CD8-positive, alpha-beta memory T cell (primary cell): ENCODE results near the gene GADD45GIP1. TPM values are rescaled to one million over a fixed set of nuclear protein-coding genes. Genes with fewer than 3 reads are reported as not detected.
A peak's percentile ranks its signal among the peaks of the same experiment; 100 is the strongest.

Experiments used
- CTCF ChIA-PET: fragments of 350-600 bp; sonication (Branson Sonifier 250); formaldehyde crosslinking; loops from one replicate; lab custom pipeline; 2021; ENCODE audit warnings: antibody characterized with exemption; lab: Charles Lee
- POLR2A ChIA-PET: fragments of 350-600 bp; sonication (Branson Sonifier 250); formaldehyde crosslinking; loops from one replicate; lab custom pipeline; 2021; ENCODE audit warnings: antibody characterized with exemption; lab: Charles Lee
- DNase-seq, 5 donors: peaks; one replicate each; pipeline versions ENCODE4 v3.0.0 to v3.0.0-alpha.2; 2020 to 2022; ENCODE audit warnings: mixed read lengths in 1 of 5
- H3K27ac ChIP-seq: one replicate; pipeline ENCODE4 v1.7.0; 2013; ENCODE audit warnings: low read depth, mild to moderate bottlenecking, low read length, moderate library complexity
- H3K27me3 ChIP-seq: 2 replicates; pipeline ENCODE4 v1.7.0; 2013; ENCODE audit warnings: low read length, mild to moderate bottlenecking; ENCODE audit not compliant: insufficient read depth, poor library complexity, severe bottlenecking
- H3K36me3 ChIP-seq: 2 replicates; pipeline ENCODE4 v1.7.0; 2013; ENCODE audit warnings: mild to moderate bottlenecking, low read length, moderate library complexity; ENCODE audit not compliant: insufficient read depth
- H3K4me1 ChIP-seq: 2 replicates; pipeline ENCODE4 v1.7.0; 2013; ENCODE audit warnings: mild to moderate bottlenecking, low read length, moderate library complexity; ENCODE audit not compliant: insufficient read depth
- H3K4me3 ChIP-seq: 2 replicates; pipeline ENCODE4 v1.7.0; 2013; ENCODE audit warnings: mild to moderate bottlenecking, low read length
- H3K9me3 ChIP-seq: 2 replicates; pipeline ENCODE4 v1.7.0; 2013; ENCODE audit warnings: mild to moderate bottlenecking, low read length
- H3K27ac Mint-ChIP-seq, 8 donors: one replicate each; pipeline ENCODE4 v1.8.0; 2020 to 2021; ENCODE audit warnings: mixed read lengths in 8 of 8, mild to moderate bottlenecking in 6 of 8, inconsistent platforms in 3 of 8, moderate library complexity in 3 of 8
- H3K27me3 Mint-ChIP-seq, 2 donors: one replicate each; pipeline ENCODE4 v1.8.0; 2020 to 2021; ENCODE audit warnings: mixed read lengths in 2 of 2, mild to moderate bottlenecking in 1 of 2, moderate library complexity in 1 of 2
- H3K36me3 Mint-ChIP-seq, 3 donors: one replicate each; pipeline ENCODE4 v1.8.0; 2020 to 2021; ENCODE audit warnings: mixed read lengths in 3 of 3, inconsistent platforms in 1 of 3, mild to moderate bottlenecking in 1 of 3
- H3K4me1 Mint-ChIP-seq, 3 donors: one replicate each; pipeline ENCODE4 v1.8.0; 2020 to 2021; ENCODE audit warnings: mixed read lengths in 3 of 3, inconsistent platforms in 1 of 3, mild to moderate bottlenecking in 1 of 3
- H3K4me3 Mint-ChIP-seq, 7 donors: one replicate each; pipeline ENCODE4 v1.8.0; 2020 to 2021; ENCODE audit warnings: mixed read lengths in 7 of 7, mild to moderate bottlenecking in 6 of 7, moderate library complexity in 4 of 7, inconsistent platforms in 2 of 7
- H3K9me3 Mint-ChIP-seq, 5 donors: one replicate each; pipeline ENCODE4 v1.8.0; 2020 to 2022; ENCODE audit warnings: mixed read lengths in 5 of 5, mild to moderate bottlenecking in 3 of 5, moderate library complexity in 2 of 5, inconsistent platforms in 1 of 5
- polyA plus RNA-seq: library from polyadenylated mRNA; unstranded; fragments of 300-500 nt; fragmentation: Illumina TruSeq; gene quantifications from one replicate; pipeline ENCODE4 v1.2.3, GENCODE V29; 2021
- total RNA-seq, 2 experiments: library from RNA; stranded (reverse); gene quantifications; one replicate each; pipeline ENCODE4 v1.2.3, GENCODE V29; 2021

GADD45GIP1 gene
- total and polyA plus RNA-seq, 3 experiments from 2014 or later: 37.3 to 64.1 (median 38.6) TPM

DNA sequence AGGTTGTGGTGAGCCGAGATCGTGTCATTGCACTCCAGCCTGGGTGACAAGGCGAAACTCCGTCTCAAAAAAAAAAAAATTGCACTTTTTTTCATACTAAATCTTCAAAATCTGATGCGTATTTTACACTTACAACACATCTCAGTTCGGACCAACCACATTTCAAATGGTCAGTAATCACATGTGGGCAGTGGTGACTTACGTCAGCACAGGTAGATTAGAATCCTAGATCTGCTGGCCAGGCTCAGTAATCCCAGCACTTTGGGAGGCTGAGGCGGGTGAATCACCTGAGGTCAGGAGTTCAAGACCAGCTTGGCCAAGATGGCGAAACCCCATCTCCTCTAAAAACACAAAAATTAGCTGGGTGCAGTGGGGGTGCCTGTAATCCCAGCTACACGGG is 22.0 kb downstream of the GADD45GIP1 start:
- Histone ChIP-seq H3K9me3 (no peaks in the 10 kb centered on the region), H3K27me3 (no peaks in the 10 kb centered on the region), H3K4me3 (no peak overlapping the region), H3K4me1 (peaks cover 48% of the 10 kb centered on the region), H3K27ac (no peak overlapping the region), H3K36me3 (peaks cover 9% of the 10 kb centered on the region)
- CTCF ChIA-PET: interaction anchor here (1.1 to 3.7 kb wide), 2 partner anchors 8 to 50 kb away, joined by 3 to 15 read pairs; no protein-coding TSS in a partner anchor
- H3K9me3 Mint-ChIP-seq: no peaks in the 10 kb centered on the region
- H3K4me1 Mint-ChIP-seq: peaks cover 40 to 57% (median 47%) of the 10 kb centered on the region in 3 donors
- DNase-seq: no peak
- H3K27ac Mint-ChIP-seq: no peak overlapping the region
- H3K36me3 Mint-ChIP-seq: peaks cover 8 to 42% (median 11%) of the 10 kb centered on the region in 3 donors
- peak overlapping the region in 4 of 7 donors; percentile 5 to 47 (median 38) for H3K4me3 Mint-ChIP-seq
- POLR2A ChIA-PET: no interaction called here
- H3K27me3 Mint-ChIP-seq: peaks cover 0 to 1% of the 10 kb centered on the region in 2 donors

DNA sequence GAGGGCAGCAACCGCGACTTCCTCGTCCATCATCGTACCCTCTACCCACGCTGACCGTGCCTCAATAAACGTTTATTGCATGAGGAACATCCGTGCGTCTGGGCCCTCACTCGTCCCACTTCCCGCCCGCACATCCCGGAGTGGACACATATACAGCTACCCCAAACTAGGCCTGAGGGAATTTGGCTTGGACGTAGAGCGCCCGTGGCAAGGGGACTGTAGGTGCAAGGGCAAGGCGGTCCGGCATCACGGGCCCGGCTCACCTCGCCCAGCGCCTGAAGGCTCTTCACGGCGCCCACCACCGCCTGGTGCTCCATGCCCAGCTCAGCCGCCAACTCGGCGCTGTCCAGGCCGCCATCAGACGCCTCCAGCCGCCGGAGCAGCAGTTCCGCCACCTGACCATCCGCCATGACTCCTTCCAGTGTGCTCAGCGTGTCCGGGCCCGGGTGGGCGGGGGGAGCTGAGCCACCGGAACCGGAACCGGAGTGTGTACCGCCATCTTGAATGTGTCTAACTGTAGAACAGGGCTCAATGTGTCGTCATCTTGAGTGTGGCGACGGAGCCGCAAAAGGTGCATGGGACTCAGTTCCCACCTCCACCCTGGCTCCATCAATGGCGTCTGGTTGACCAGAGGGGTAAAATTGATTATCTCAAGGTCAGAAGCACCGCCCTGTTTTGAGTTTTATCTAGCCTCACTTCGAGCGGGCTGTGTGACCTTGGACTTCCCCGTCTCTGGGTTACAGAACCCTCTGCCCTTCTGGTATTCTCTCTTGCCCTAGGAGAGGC is 23.5 kb downstream of the GADD45GIP1 start, which contains the start of gene FARSA:
Gene FARSA, minus strand, starts transcription at position 425 of the 786 bp plus-strand sequence. Its CDS starts 15 bp downstream, at position 410.
- Histone ChIP-seq H3K27ac (peak within 1 kb of the TSS; percentile 80), H3K4me3 (peak within 1 kb of the TSS; percentile 89), H3K27me3 (no peaks in the 10 kb centered on the region), H3K36me3 (peaks cover 9% of the 10 kb centered on the region), H3K4me1 (peaks cover 37% of the 10 kb centered on the region), H3K9me3 (no peaks in the 10 kb centered on the region)
- peaks cover 3 to 40% (median 5%) of the 10 kb centered on the region in 3 donors for H3K36me3 Mint-ChIP-seq
- H3K4me1 Mint-ChIP-seq: peaks cover 31 to 42% (median 34%) of the 10 kb centered on the region in 3 donors
- H3K4me3 Mint-ChIP-seq: peak within 1 kb of the TSS; percentile 92 to 99 (median 98)
- H3K27me3 Mint-ChIP-seq: peaks cover 0 to 1% of the 10 kb centered on the region in 2 donors
- H3K27ac Mint-ChIP-seq: peak within 1 kb of the TSS; percentile 77 to 97 (median 94)
- ChIA-PET POLR2A (interaction anchor here (0.5 to 2.9 kb wide), 5 partner anchors 15 to 892 kb away, joined by 3 to 12 read pairs (median 5); partner anchors contain the start of genes GCDH and SYCE2), CTCF (interaction anchor here (0.8 to 3.7 kb wide), 6 partner anchors 9 to 128 kb away, joined by 3 to 15 read pairs (median 4); partner anchors contain the start of gene SYCE2)
- no peaks in the 10 kb centered on the region for H3K9me3 Mint-ChIP-seq
- DNase-seq: peak; percentile 74 to 89 (median 83)

DNA sequence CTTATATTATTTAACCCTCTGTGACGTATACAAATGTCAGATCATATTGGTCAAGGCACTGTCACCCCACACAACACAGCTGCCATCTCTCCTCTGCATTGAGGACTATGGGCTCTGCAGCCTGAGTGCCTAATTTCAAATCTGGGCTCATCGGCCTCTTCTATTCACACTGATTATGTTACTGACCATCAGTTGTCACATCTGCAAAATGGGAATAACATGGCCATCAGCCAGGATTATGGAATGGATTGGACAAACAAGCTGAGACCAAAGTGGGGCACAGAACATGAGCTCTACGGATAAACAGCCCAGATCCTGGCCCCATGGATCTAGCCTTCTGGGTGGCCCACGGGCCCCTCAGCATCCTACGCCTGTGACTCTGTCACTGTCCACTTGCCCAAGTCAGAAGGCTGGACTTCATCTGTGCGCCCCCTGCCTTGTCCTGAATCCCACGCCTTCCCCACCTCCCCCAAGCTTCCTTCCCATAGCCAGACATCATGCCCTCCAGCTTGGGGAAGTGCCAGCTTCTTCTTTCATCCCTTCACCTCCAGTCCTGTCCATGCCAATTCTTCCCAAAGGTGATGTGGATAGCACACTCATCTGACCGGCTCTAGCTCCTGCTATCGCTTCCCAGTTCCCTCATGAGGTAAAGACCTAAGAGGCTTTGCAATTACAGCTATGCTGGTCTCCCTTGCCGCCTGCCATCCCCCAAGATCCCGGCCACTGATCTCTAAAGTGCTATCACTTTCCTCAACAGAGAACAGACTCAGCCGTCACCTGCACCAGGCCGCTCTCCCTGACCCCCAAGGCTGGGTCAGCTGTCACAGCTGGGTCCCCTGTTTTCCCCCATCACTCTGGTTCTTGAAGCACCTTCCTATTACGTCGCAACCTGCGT is 24.4 kb downstream of the GADD45GIP1 start:
- no peaks in the 10 kb centered on the region for H3K27me3 ChIP-seq
- peaks cover 25 to 34% (median 31%) of the 10 kb centered on the region in 3 donors for H3K4me1 Mint-ChIP-seq
- no peak for DNase-seq
- H3K36me3 Mint-ChIP-seq: peaks cover 3 to 43% (median 5%) of the 10 kb centered on the region in 3 donors
- peaks cover 0 to 1% of the 10 kb centered on the region in 2 donors for H3K27me3 Mint-ChIP-seq
- ChIA-PET CTCF (interaction anchor here (0.8 to 3.7 kb wide), 5 partner anchors 13 to 129 kb away, joined by 3 to 15 read pairs (median 4); partner anchors contain the start of gene SYCE2), POLR2A (interaction anchor here (0.5 to 2.9 kb wide), 3 partner anchors 14 to 892 kb away, joined by 5 to 12 read pairs (median 9); partner anchors contain the start of genes GCDH and SYCE2)
- H3K4me1 ChIP-seq: peaks cover 34% of the 10 kb centered on the region
- H3K27ac Mint-ChIP-seq: peak overlapping the region in 7 of 8 donors; percentile 71 to 97 (median 94)
- peaks cover 15% of the 10 kb centered on the region for H3K36me3 ChIP-seq
- peak overlapping the region; percentile 80 for H3K27ac ChIP-seq
- H3K9me3 ChIP-seq: no peaks in the 10 kb centered on the region
- H3K4me3 Mint-ChIP-seq: peak overlapping the region; percentile 92 to 99 (median 98)
- no peaks in the 10 kb centered on the region for H3K9me3 Mint-ChIP-seq
- H3K4me3 ChIP-seq: peak overlapping the region; percentile 89

DNA sequence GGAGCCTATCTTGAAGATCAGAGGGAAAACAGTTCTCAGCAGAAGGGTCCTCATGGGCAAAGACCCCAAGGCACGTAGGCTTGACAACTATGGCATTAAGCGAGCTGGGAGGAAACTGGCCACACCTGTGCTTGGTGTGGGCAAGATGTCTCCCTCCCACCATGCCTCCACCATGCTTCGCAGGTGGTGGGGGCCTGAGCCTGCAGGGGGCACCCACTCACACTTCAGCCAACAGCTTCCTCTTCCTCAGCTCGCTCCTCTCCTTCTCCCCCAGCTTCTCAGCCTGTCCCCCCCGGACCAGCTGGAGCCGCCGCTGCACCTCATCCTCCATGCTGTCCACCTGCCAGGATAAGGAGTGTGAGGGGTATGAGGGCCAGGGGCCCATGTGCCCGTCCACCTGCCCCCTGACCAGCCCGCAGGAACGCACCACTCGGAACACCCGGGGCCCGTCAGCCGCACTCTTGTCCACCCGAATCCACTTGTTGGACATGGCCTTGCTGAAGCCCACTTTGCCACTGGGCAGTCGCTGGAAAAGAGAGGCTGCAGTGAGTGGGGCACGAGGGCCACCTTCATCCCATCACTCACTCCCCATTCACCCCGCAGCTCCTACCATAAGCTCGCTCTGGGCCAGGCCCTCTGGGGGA is 26.9 kb downstream of the GADD45GIP1 start:
- DNase-seq: no peak
- Mint-ChIP-seq H3K4me3 (no peak overlapping the region), H3K4me1 (peaks cover 24 to 31% (median 27%) of the 10 kb centered on the region in 3 donors), H3K9me3 (no peaks in the 10 kb centered on the region), H3K27me3 (no peaks in the 10 kb centered on the region), H3K27ac (no peak overlapping the region), H3K36me3 (peaks cover 3 to 59% (median 10%) of the 10 kb centered on the region in 3 donors)
- Histone ChIP-seq H3K4me3 (no peak overlapping the region), H3K9me3 (no peaks in the 10 kb centered on the region), H3K4me1 (peaks cover 23% of the 10 kb centered on the region), H3K36me3 (peaks cover 25% of the 10 kb centered on the region), H3K27ac (no peak overlapping the region), H3K27me3 (no peaks in the 10 kb centered on the region)
- CTCF ChIA-PET: interaction anchor here (1.2 to 1.5 kb wide), 2 partner anchors 35 to 170 kb away, joined by 4 read pairs; no protein-coding TSS in a partner anchor
- POLR2A ChIA-PET: no interaction called here

DNA sequence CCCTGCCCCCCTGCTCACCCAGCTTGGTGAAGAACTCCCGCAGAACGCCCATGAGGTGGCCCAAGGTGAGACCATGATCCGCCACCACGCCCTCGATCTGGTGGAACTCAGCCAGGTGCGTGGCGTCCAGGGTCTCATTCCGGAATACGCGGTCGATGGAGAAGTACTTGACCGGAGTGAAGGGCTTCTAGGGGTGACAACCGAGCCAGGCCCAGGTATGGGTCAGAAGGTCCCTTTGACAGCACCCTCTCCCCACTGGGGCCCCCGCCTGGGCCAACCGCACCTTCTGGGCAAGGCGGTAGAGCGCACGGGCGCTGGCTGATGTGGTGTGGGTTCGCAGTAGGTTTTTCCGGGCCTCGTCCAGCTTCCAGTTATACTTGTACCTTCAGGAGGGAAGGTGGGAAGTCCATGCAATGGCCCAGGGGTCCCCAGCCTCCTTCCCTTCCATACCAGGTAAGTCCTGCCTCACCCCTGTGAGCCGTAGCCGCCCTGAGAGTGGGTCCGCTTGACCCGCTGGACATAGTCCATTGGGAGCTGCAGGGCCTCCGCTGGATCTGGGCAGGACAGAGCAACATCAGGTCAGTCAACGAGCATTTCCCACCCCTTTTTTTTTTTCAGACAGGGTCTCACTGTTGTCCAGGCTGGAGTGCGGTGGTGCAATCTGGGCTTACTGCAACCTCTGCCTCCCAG is 32.3 kb downstream of the GADD45GIP1 start:
- no peak overlapping the region for H3K4me3 Mint-ChIP-seq
- Histone ChIP-seq H3K4me1 (no peaks in the 10 kb centered on the region), H3K9me3 (no peaks in the 10 kb centered on the region), H3K27ac (no peak overlapping the region), H3K27me3 (no peaks in the 10 kb centered on the region), H3K36me3 (peaks cover 37% of the 10 kb centered on the region), H3K4me3 (no peak overlapping the region)
- ChIA-PET CTCF (interaction anchor here (1.0 kb wide), 1 partner anchor 40 kb away, joined by 3 read pairs; no protein-coding TSS in a partner anchor), POLR2A (no interaction called here)
- no peaks in the 10 kb centered on the region for H3K9me3 Mint-ChIP-seq
- peaks cover 3 to 10% (median 4%) of the 10 kb centered on the region in 3 donors for H3K4me1 Mint-ChIP-seq
- H3K27ac Mint-ChIP-seq: peak overlapping the region in 1 of 8 donors; percentile 41
- peaks cover 8 to 63% (median 11%) of the 10 kb centered on the region in 3 donors for H3K36me3 Mint-ChIP-seq
- DNase-seq: no peak
- H3K27me3 Mint-ChIP-seq: no peaks in the 10 kb centered on the region

DNA sequence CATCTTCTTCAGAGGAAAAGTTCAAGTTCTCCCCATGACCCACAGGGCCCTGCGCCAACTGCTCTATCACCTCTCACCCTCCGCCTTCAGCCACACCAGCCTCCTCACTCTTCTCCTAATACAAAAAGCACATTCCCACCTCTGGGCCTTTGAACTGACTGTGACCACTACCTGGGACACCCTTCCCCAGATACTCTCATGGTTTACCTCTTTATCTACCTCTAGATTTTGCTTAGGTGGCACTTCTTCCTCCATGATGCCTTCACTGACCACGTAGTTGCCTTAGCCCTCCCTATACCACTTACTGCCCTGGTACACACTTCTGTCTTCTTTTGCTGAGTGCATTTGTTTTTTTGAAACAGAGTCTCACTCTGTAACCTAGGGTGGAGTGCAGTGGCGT is 34.1 kb downstream of the GADD45GIP1 start:
- H3K27ac Mint-ChIP-seq: peak overlapping the region in 3 of 8 donors; percentile 17 to 63 (median 54)
- peaks cover 5 to 48% (median 8%) of the 10 kb centered on the region in 3 donors for H3K36me3 Mint-ChIP-seq
- Histone ChIP-seq H3K27ac (no peak overlapping the region), H3K4me1 (peaks cover 5% of the 10 kb centered on the region), H3K27me3 (no peaks in the 10 kb centered on the region), H3K36me3 (peaks cover 23% of the 10 kb centered on the region), H3K9me3 (no peaks in the 10 kb centered on the region), H3K4me3 (no peak overlapping the region)
- DNase-seq: no peak
- H3K9me3 Mint-ChIP-seq: no peaks in the 10 kb centered on the region
- ChIA-PET POLR2A (no interaction called here), CTCF (interaction anchor here (1.3 kb wide), 1 partner anchor 38 kb away, joined by 3 read pairs; no protein-coding TSS in a partner anchor)
- H3K4me3 Mint-ChIP-seq: no peak overlapping the region
- H3K27me3 Mint-ChIP-seq: no peaks in the 10 kb centered on the region
- peaks cover 8 to 16% (median 12%) of the 10 kb centered on the region in 3 donors for H3K4me1 Mint-ChIP-seq
